ENCODE measurements around the gene RNF220. TPM values are rescaled to one million over a fixed set of nuclear protein-coding genes. Genes with fewer than 3 reads are reported as not detected.

Gene RNF220
- total RNA-seq, 6 experiments from 2014 or later = 42.1 to 54.7 (median 51.9) TPM

- H3K4me1 Mint-ChIP-seq (ENCODE audit: low read depth) = no peaks in the 10 kb centered on the region
- DNase-seq = no peak
- no peak overlapping the region for H3K27ac Mint-ChIP-seq
- H3K27me3 Mint-ChIP-seq (ENCODE audit: insufficient read depth) = peaks cover 49% of the 10 kb centered on the region
- no peaks in the 10 kb centered on the region for H3K36me3 Mint-ChIP-seq (ENCODE audit: low read depth)
- H3K9me3 Mint-ChIP-seq = no peaks in the 10 kb centered on the region
- TF ChIP-seq, protein P1, sequence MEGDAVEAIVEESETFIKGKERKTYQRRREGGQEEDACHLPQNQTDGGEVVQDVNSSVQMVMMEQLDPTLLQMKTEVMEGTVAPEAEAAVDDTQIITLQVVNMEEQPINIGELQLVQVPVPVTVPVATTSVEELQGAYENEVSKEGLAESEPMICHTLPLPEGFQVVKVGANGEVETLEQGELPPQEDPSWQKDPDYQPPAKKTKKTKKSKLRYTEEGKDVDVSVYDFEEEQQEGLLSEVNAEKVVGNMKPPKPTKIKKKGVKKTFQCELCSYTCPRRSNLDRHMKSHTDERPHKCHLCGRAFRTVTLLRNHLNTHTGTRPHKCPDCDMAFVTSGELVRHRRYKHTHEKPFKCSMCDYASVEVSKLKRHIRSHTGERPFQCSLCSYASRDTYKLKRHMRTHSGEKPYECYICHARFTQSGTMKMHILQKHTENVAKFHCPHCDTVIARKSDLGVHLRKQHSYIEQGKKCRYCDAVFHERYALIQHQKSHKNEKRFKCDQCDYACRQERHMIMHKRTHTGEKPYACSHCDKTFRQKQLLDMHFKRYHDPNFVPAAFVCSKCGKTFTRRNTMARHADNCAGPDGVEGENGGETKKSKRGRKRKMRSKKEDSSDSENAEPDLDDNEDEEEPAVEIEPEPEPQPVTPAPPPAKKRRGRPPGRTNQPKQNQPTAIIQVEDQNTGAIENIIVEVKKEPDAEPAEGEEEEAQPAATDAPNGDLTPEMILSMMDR (IDR thresholded peaks at IDR 0.05) = no peak
- H3K4me3 Mint-ChIP-seq = no peak overlapping the region
Observed at GRCh38 chr1:44366371-44366975, 38.6 kb upstream of the RNF220 start.

- peaks cover 46% of the 10 kb centered on the region for H3K27me3 Mint-ChIP-seq (ENCODE audit: insufficient read depth)
- DNase-seq = no peak
- TF ChIP-seq, protein P1 (IDR thresholded peaks at IDR 0.05) = no peak
- H3K27ac Mint-ChIP-seq = no peak overlapping the region
- H3K4me3 Mint-ChIP-seq = no peak overlapping the region
- H3K4me1 Mint-ChIP-seq (ENCODE audit: low read depth) = no peaks in the 10 kb centered on the region
- H3K36me3 Mint-ChIP-seq (ENCODE audit: low read depth) = no peaks in the 10 kb centered on the region
- no peaks in the 10 kb centered on the region for H3K9me3 Mint-ChIP-seq
Observed at GRCh38 chr1:44367944-44368343, 37.1 kb upstream of the RNF220 start.

GRCh38 chr1:44368471-44369151 lies 36.4 kb upstream of the RNF220 start:
- no peak for DNase-seq

DNA sequence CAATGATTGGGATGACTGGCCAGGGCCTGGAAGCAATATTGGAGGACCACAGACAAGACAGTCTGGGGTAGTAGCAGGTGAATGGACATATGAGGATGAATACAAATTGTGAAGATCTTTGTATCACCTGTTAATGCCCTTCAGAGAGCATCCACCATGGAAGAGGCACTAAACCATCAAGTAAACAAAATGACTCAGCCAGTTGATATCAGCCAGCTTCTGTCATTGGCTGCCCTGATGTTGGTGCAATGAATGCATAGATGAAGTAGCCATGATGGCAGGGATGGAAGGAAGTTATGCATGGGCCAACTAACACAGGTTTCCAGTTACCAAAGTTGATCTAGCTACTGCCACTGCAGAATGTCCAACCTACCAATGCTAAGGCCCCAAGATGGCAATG lies 33.8 kb upstream of the RNF220 start:
- H3K9me3 Mint-ChIP-seq = no peaks in the 10 kb centered on the region
- DNase-seq = no peak
- no peaks in the 10 kb centered on the region for H3K4me1 Mint-ChIP-seq (ENCODE audit: low read depth)
- peaks cover 43% of the 10 kb centered on the region for H3K27me3 Mint-ChIP-seq (ENCODE audit: insufficient read depth)
- H3K27ac Mint-ChIP-seq = no peak overlapping the region
- TF ChIP-seq, protein P1 (IDR thresholded peaks at IDR 0.05) = no peak
- H3K4me3 Mint-ChIP-seq = no peak overlapping the region
- H3K36me3 Mint-ChIP-seq (ENCODE audit: low read depth) = no peaks in the 10 kb centered on the region

More at GRCh38 chr1:44368471-44369151, 36.4 kb upstream of the RNF220 start:
- H3K4me1 Mint-ChIP-seq (ENCODE audit: low read depth) = no peaks in the 10 kb centered on the region
- H3K4me3 Mint-ChIP-seq = no peak overlapping the region
- H3K36me3 Mint-ChIP-seq (ENCODE audit: low read depth) = no peaks in the 10 kb centered on the region
- TF ChIP-seq, protein P1 (IDR thresholded peaks at IDR 0.05) = no peak
- no peaks in the 10 kb centered on the region for H3K9me3 Mint-ChIP-seq
- H3K27me3 Mint-ChIP-seq (ENCODE audit: insufficient read depth) = peaks cover 48% of the 10 kb centered on the region
- H3K27ac Mint-ChIP-seq = no peak overlapping the region

GRCh38 chr1:44375547-44375946 lies 29.5 kb upstream of the RNF220 start:
- H3K36me3 Mint-ChIP-seq (ENCODE audit: low read depth) = no peaks in the 10 kb centered on the region
- no peaks in the 10 kb centered on the region for H3K9me3 Mint-ChIP-seq
- DNase-seq = no peak
- no peak overlapping the region for H3K4me3 Mint-ChIP-seq
- no peak overlapping the region for H3K27ac Mint-ChIP-seq
- TF ChIP-seq, protein P1 (IDR thresholded peaks at IDR 0.05) = no peak
- peaks cover 23% of the 10 kb centered on the region for H3K27me3 Mint-ChIP-seq (ENCODE audit: insufficient read depth)
- no peaks in the 10 kb centered on the region for H3K4me1 Mint-ChIP-seq (ENCODE audit: low read depth)
